Prostate gland (tissue), 2 donors: ENCODE results near the gene TMEM232.

ENCODE experiments used
- POLR2A ChIP-seq: fragments of 450-650 bp; IDR thresholded peaks from one replicate; pipeline ENCODE4 v1.6.1; 2016; ENCODE audit warnings: antibody characterized with exemption, mild to moderate bottlenecking
- TF ChIP-seq, protein P1 (sequence below), 4 experiments: fragments of 200-600 bp in 2 of 4; fragments of 450-650 bp in 2 of 4; sonication (generic) in 2 of 4; IDR thresholded peaks; 1 replicate in 3 of 4; 2 replicates in 1 of 4; pipeline ENCODE4 v1.5.1; 2016 to 2019; ENCODE audit warnings: antibody characterized with exemption in 4 of 4, mild to moderate bottlenecking in 2 of 4, moderate library complexity in 2 of 4

- TF ChIP-seq, protein P1, sequence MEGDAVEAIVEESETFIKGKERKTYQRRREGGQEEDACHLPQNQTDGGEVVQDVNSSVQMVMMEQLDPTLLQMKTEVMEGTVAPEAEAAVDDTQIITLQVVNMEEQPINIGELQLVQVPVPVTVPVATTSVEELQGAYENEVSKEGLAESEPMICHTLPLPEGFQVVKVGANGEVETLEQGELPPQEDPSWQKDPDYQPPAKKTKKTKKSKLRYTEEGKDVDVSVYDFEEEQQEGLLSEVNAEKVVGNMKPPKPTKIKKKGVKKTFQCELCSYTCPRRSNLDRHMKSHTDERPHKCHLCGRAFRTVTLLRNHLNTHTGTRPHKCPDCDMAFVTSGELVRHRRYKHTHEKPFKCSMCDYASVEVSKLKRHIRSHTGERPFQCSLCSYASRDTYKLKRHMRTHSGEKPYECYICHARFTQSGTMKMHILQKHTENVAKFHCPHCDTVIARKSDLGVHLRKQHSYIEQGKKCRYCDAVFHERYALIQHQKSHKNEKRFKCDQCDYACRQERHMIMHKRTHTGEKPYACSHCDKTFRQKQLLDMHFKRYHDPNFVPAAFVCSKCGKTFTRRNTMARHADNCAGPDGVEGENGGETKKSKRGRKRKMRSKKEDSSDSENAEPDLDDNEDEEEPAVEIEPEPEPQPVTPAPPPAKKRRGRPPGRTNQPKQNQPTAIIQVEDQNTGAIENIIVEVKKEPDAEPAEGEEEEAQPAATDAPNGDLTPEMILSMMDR (IDR thresholded peaks at IDR 0.05) = no peak
- TF ChIP-seq POLR2A = no peak
These were observed 327.5 kb downstream of the TMEM232 start for GRCh38 chr5:110398951-110399350.
